GM18951 (cell line): ENCODE measurements around the gene KCND3.

Source experiments
- POLR2A ChIP-seq: IDR thresholded peaks from 4 replicates; pipeline ENCODE4 v1.6.1; 2011; ENCODE audit warnings: mild to moderate bottlenecking; ENCODE audit not compliant: insufficient read length, insufficient read depth; ENCODE audit errors: extremely low read depth
- in situ Hi-C: fragments of 300-500 bp; cut with MboI; formaldehyde crosslinking; loops from one replicate; pipeline ENCODE4 v1.12.0; 2022; ENCODE audit warnings: low sequenced_read_pairs, mixed read lengths, inconsistent platforms; ENCODE audit not compliant: unreplicated experiment

Gene KCND3

GRCh38 chr1:111908011-111908621 lies 81.4 kb downstream of the KCND3 start:
- TF ChIP-seq POLR2A = no peak

GRCh38 chr1:111907321-111907720 lies 82.1 kb downstream of the KCND3 start:
- TF ChIP-seq POLR2A = no peak

More at GRCh38 chr1:111908011-111908621, 81.4 kb downstream of the KCND3 start:
- in situ Hi-C loops = no loop called here

GRCh38 chr1:111906816-111907215 lies 82.7 kb downstream of the KCND3 start:
- in situ Hi-C loops = no loop called here
- no peak for TF ChIP-seq POLR2A

More at GRCh38 chr1:111907321-111907720, 82.1 kb downstream of the KCND3 start:
- in situ Hi-C loops = no loop called here

- in situ Hi-C loops = no loop called here
- no peak for TF ChIP-seq POLR2A
These were observed 83.4 kb downstream of the KCND3 start for GRCh38 chr1:111906111-111906510.

GRCh38 chr1:111904478-111905218 lies 84.8 kb downstream of the KCND3 start:
- in situ Hi-C loops = no loop called here
- TF ChIP-seq POLR2A = no peak

GRCh38 chr1:111903871-111904449 lies 85.5 kb downstream of the KCND3 start:
- no peak for TF ChIP-seq POLR2A
- in situ Hi-C loops = no loop called here

GRCh38 chr1:111903148-111903870 lies 86.2 kb downstream of the KCND3 start:
- in situ Hi-C loops = no loop called here
- TF ChIP-seq POLR2A = no peak

GRCh38 chr1:111895469-111895868 lies 94.0 kb downstream of the KCND3 start:
- in situ Hi-C loops = no loop called here

GRCh38 chr1:111895017-111895416 lies 94.5 kb downstream of the KCND3 start:
- in situ Hi-C loops = no loop called here
- TF ChIP-seq POLR2A = no peak

More at GRCh38 chr1:111895469-111895868, 94.0 kb downstream of the KCND3 start:
- TF ChIP-seq POLR2A = no peak

GRCh38 chr1:111894497-111894896 lies 95.0 kb downstream of the KCND3 start:
- no peak for TF ChIP-seq POLR2A
- in situ Hi-C loops = no loop called here

GRCh38 chr1:111891566-111891965 lies 97.9 kb downstream of the KCND3 start:
- no peak for TF ChIP-seq POLR2A
- in situ Hi-C loops = no loop called here

- in situ Hi-C loops = no loop called here
- TF ChIP-seq POLR2A = no peak
These were observed 100.6 kb downstream of the KCND3 start for GRCh38 chr1:111888740-111889376.

GRCh38 chr1:111887875-111888274 lies 101.6 kb downstream of the KCND3 start:
- in situ Hi-C loops = no loop called here
- TF ChIP-seq POLR2A = no peak

- in situ Hi-C loops = no loop called here
- TF ChIP-seq POLR2A = no peak
These were observed 102.1 kb downstream of the KCND3 start for GRCh38 chr1:111887385-111887784.
